Activated CD4-positive, alpha-beta memory T cell treated with anti-CD3 and anti-CD28 coated beads, Interleukin-2, amount 10 ng/mL, durations not matched to agents 7 days and 5 days (primary cell): ENCODE data around the gene MPI. TPM values are rescaled to one million over a fixed set of nuclear protein-coding genes. Genes with fewer than 3 reads are reported as not detected.

Experiments used
- CTCF ChIA-PET: fragments of 350-600 bp; sonication (Branson Sonifier 250); formaldehyde crosslinking; loops from one replicate; lab custom pipeline; 2021; ENCODE audit warnings: antibody characterized with exemption, inconsistent platforms; lab: Charles Lee
- POLR2A ChIA-PET: fragments of 350-600 bp; sonication (Branson Sonifier 250); formaldehyde crosslinking; loops from one replicate; lab custom pipeline; 2021; ENCODE audit warnings: antibody characterized with exemption; lab: Charles Lee
- DNase-seq: peaks from one replicate; pipeline ENCODE4 v3.0.0-alpha.2; 2020
- H3K27ac Mint-ChIP-seq: one replicate; pipeline ENCODE4 v1.8.0; 2021; ENCODE audit warnings: mild to moderate bottlenecking, mixed read lengths
- H3K27me3 Mint-ChIP-seq: one replicate; pipeline ENCODE4 v1.8.0; 2021; ENCODE audit warnings: mixed read lengths
- H3K36me3 Mint-ChIP-seq: one replicate; pipeline ENCODE4 v1.8.0; 2021; ENCODE audit warnings: low read depth, mixed read lengths
- H3K4me1 Mint-ChIP-seq: one replicate; pipeline ENCODE4 v1.8.0; 2021; ENCODE audit warnings: mixed read lengths
- H3K4me3 Mint-ChIP-seq: one replicate; pipeline ENCODE4 v1.8.0; 2021; ENCODE audit warnings: mild to moderate bottlenecking, mixed read lengths
- H3K9me3 Mint-ChIP-seq: one replicate; pipeline ENCODE4 v1.8.0; 2021; ENCODE audit warnings: mixed read lengths
- total RNA-seq, 2 experiments: library from RNA; stranded (reverse); gene quantifications; one replicate each; pipeline ENCODE4 v1.2.3, GENCODE V29; 2021

MPI gene
- total RNA-seq, 2 experiments from 2014 or later: 82.8 to 92.9 TPM

GRCh38 chr15:74865316-74865715 is 24.5 kb upstream of the MPI start:
- ChIA-PET CTCF (interaction anchor here (0.6 to 1.2 kb wide), 3 partner anchors 9 to 97 kb away, joined by 3 to 4 read pairs (median 3); no protein-coding TSS in a partner anchor), POLR2A (interaction anchor here (1.4 to 2.0 kb wide), 2 partner anchors 8 to 41 kb away, joined by 4 to 6 read pairs; partner anchors contain the start of genes FAM219B and SCAMP2)
- no peaks in the 10 kb centered on the region for H3K27me3 Mint-ChIP-seq
- peaks cover 74% of the 10 kb centered on the region for H3K4me1 Mint-ChIP-seq
- DNase-seq: no peak
- no peak overlapping the region for H3K4me3 Mint-ChIP-seq
- peak overlapping the region; percentile 69 for H3K27ac Mint-ChIP-seq
- no peaks in the 10 kb centered on the region for H3K9me3 Mint-ChIP-seq
- peaks cover 51% of the 10 kb centered on the region for H3K36me3 Mint-ChIP-seq

GRCh38 chr15:74866090-74866489 is 23.8 kb upstream of the MPI start:
- H3K4me1 Mint-ChIP-seq: peaks cover 82% of the 10 kb centered on the region
- ChIA-PET POLR2A (interaction anchor here (2.9 to 5.7 kb wide), 3 partner anchors 8 to 26 kb away, joined by 19 to 110 read pairs (median 66); partner anchors contain the start of genes MPI and ULK3), CTCF (interaction anchor here (0.6 to 1.2 kb wide), 2 partner anchors 35 to 36 kb away, joined by 4 to 7 read pairs; no protein-coding TSS in a partner anchor)
- no peak overlapping the region for H3K4me3 Mint-ChIP-seq
- no peaks in the 10 kb centered on the region for H3K9me3 Mint-ChIP-seq
- no peak for DNase-seq
- H3K27ac Mint-ChIP-seq: peak overlapping the region; percentile 63
- H3K36me3 Mint-ChIP-seq: peaks cover 57% of the 10 kb centered on the region
- no peaks in the 10 kb centered on the region for H3K27me3 Mint-ChIP-seq

GRCh38 chr15:74867466-74868038 is 22.3 kb upstream of the MPI start:
- peak overlapping the region; percentile 50 for H3K4me3 Mint-ChIP-seq

GRCh38 chr15:74868059-74868458 is 21.8 kb upstream of the MPI start:
- H3K27ac Mint-ChIP-seq: peak overlapping the region; percentile 97
- no peaks in the 10 kb centered on the region for H3K9me3 Mint-ChIP-seq
- peak; percentile 34 for DNase-seq
- ChIA-PET POLR2A (interaction anchor here (0.7 to 8.6 kb wide), 10 partner anchors 10 to 97 kb away, joined by 3 to 121 read pairs (median 12); partner anchors contain the start of genes COX5A, FAM219B, MPI and ULK3), CTCF (interaction anchor here (0.6 to 8.7 kb wide), 4 partner anchors 26 to 125 kb away, joined by 3 to 111 read pairs (median 14); no protein-coding TSS in a partner anchor)
- H3K4me3 Mint-ChIP-seq: peak overlapping the region; percentile 50
- H3K27me3 Mint-ChIP-seq: no peaks in the 10 kb centered on the region
- H3K4me1 Mint-ChIP-seq: peaks cover 88% of the 10 kb centered on the region
- H3K36me3 Mint-ChIP-seq: peaks cover 67% of the 10 kb centered on the region

More at GRCh38 chr15:74867466-74868038, 22.3 kb upstream of the MPI start:
- ChIA-PET CTCF (interaction anchor here (0.6 to 8.7 kb wide), 7 partner anchors 16 to 125 kb away, joined by 3 to 111 read pairs (median 4); no protein-coding TSS in a partner anchor), POLR2A (interaction anchor here (0.7 to 8.6 kb wide), 10 partner anchors 9 to 96 kb away, joined by 3 to 121 read pairs (median 12); partner anchors contain the start of genes COX5A, FAM219B, MPI and ULK3)
- Mint-ChIP-seq H3K9me3 (no peaks in the 10 kb centered on the region), H3K36me3 (peaks cover 63% of the 10 kb centered on the region), H3K27ac (peak overlapping the region; percentile 97), H3K4me1 (peaks cover 88% of the 10 kb centered on the region), H3K27me3 (no peaks in the 10 kb centered on the region)
- no peak for DNase-seq

GRCh38 chr15:74869372-74869725 is 20.5 kb upstream of the MPI start:
- Mint-ChIP-seq H3K27me3 (no peaks in the 10 kb centered on the region), H3K4me1 (peaks cover 85% of the 10 kb centered on the region), H3K9me3 (no peaks in the 10 kb centered on the region), H3K27ac (peak overlapping the region; percentile 97), H3K36me3 (peaks cover 60% of the 10 kb centered on the region), H3K4me3 (peak overlapping the region; percentile 92)
- CTCF ChIA-PET: interaction anchor here (0.6 to 8.7 kb wide), 19 partner anchors 9 to 238 kb away, joined by 3 to 111 read pairs (median 4); partner anchors contain the start of genes FAM219B and ULK3
- no peak for DNase-seq
- POLR2A ChIA-PET: interaction anchor here (0.7 to 8.6 kb wide), 28 partner anchors 8 to 585 kb away, joined by 3 to 121 read pairs (median 6); partner anchors contain the start of genes ARID3B, C15orf39, COX5A and FAM219B

GRCh38 chr15:74869726-74870407 is 20.0 kb upstream of the MPI start:
- ChIA-PET CTCF (interaction anchor here (0.6 to 8.7 kb wide), 23 partner anchors 10 to 238 kb away, joined by 3 to 111 read pairs (median 4); partner anchors contain the start of genes FAM219B, MPI and ULK3), POLR2A (interaction anchor here (0.7 to 8.6 kb wide), 31 partner anchors 8 to 584 kb away, joined by 3 to 121 read pairs (median 6); partner anchors contain the start of genes ARID3B, C15orf39, COX5A and CSK)
- peak; percentile 75 for DNase-seq
- peaks cover 56% of the 10 kb centered on the region for H3K36me3 Mint-ChIP-seq
- no peaks in the 10 kb centered on the region for H3K27me3 Mint-ChIP-seq
- H3K4me3 Mint-ChIP-seq: peak overlapping the region; percentile 92
- peaks cover 80% of the 10 kb centered on the region for H3K4me1 Mint-ChIP-seq
- H3K9me3 Mint-ChIP-seq: no peaks in the 10 kb centered on the region
- peak overlapping the region; percentile 97 for H3K27ac Mint-ChIP-seq

- ChIA-PET POLR2A (interaction anchor here (1.0 to 8.6 kb wide), 27 partner anchors 9 to 584 kb away, joined by 3 to 121 read pairs (median 6); partner anchors contain the start of genes C15orf39, COX5A, CSK and FAM219B), CTCF (interaction anchor here (0.9 to 8.7 kb wide), 20 partner anchors 11 to 239 kb away, joined by 3 to 111 read pairs (median 4); partner anchors contain the start of genes FAM219B, MPI and ULK3)
- H3K27me3 Mint-ChIP-seq: no peaks in the 10 kb centered on the region
- peaks cover 53% of the 10 kb centered on the region for H3K36me3 Mint-ChIP-seq
- H3K27ac Mint-ChIP-seq: peak overlapping the region; percentile 97
- H3K4me1 Mint-ChIP-seq: peaks cover 74% of the 10 kb centered on the region
- no peak for DNase-seq
- H3K4me3 Mint-ChIP-seq: peak overlapping the region; percentile 92
- peaks cover 2% of the 10 kb centered on the region for H3K9me3 Mint-ChIP-seq
These were observed 19.2 kb upstream of the MPI start for GRCh38 chr15:74870436-74871215.

- DNase-seq: no peak
- H3K9me3 Mint-ChIP-seq: peaks cover 2% of the 10 kb centered on the region
- peaks cover 35% of the 10 kb centered on the region for H3K36me3 Mint-ChIP-seq
- H3K4me3 Mint-ChIP-seq: peak overlapping the region; percentile 92
- H3K4me1 Mint-ChIP-seq: peaks cover 54% of the 10 kb centered on the region
- ChIA-PET POLR2A (interaction anchor here (0.7 to 8.6 kb wide), 12 partner anchors 8 to 95 kb away, joined by 3 to 121 read pairs (median 10); partner anchors contain the start of genes COX5A, FAM219B and MPI), CTCF (interaction anchor here (1.0 to 8.7 kb wide), 5 partner anchors 10 to 85 kb away, joined by 4 to 111 read pairs (median 5); no protein-coding TSS in a partner anchor)
- peak overlapping the region; percentile 97 for H3K27ac Mint-ChIP-seq
- peaks cover 3% of the 10 kb centered on the region for H3K27me3 Mint-ChIP-seq
These were observed 17.2 kb upstream of the MPI start for GRCh38 chr15:74872702-74873035.

- POLR2A ChIA-PET: interaction anchor here (0.7 to 8.6 kb wide), 12 partner anchors 9 to 96 kb away, joined by 3 to 121 read pairs (median 6); partner anchors contain the start of genes COX5A, FAM219B and MPI
- H3K4me3 Mint-ChIP-seq: peak within 1 kb of the TSS; percentile 92
- H3K4me1 Mint-ChIP-seq: peaks cover 48% of the 10 kb centered on the region
- H3K27me3 Mint-ChIP-seq: peaks cover 3% of the 10 kb centered on the region
- CTCF ChIA-PET: interaction anchor here (1.1 to 8.7 kb wide), 5 partner anchors 10 to 86 kb away, joined by 3 to 111 read pairs (median 5); no protein-coding TSS in a partner anchor
- peak; percentile 92 for DNase-seq
- peaks cover 29% of the 10 kb centered on the region for H3K36me3 Mint-ChIP-seq
- H3K9me3 Mint-ChIP-seq: peaks cover 2% of the 10 kb centered on the region
- H3K27ac Mint-ChIP-seq: peak within 1 kb of the TSS; percentile 97
These were observed 16.6 kb upstream of the MPI start, which contains the start of gene SCAMP2 for GRCh38 chr15:74873036-74873755. TSS of gene SCAMP2 (minus strand) at chr15:74873365. CDS start at chr15:74873255, 110 bp downstream.

- ChIA-PET POLR2A (interaction anchor here (0.7 to 8.6 kb wide), 10 partner anchors 9 to 93 kb away, joined by 3 to 121 read pairs (median 10); partner anchors contain the start of genes COX5A, CSK, FAM219B and MPI), CTCF (interaction anchor here (1.1 to 8.7 kb wide), 5 partner anchors 9 to 87 kb away, joined by 3 to 111 read pairs (median 5); no protein-coding TSS in a partner anchor)
- peaks cover 41% of the 10 kb centered on the region for H3K4me1 Mint-ChIP-seq
- peak overlapping the region; percentile 92 for H3K4me3 Mint-ChIP-seq
- peaks cover 24% of the 10 kb centered on the region for H3K36me3 Mint-ChIP-seq
- peak overlapping the region; percentile 87 for H3K27ac Mint-ChIP-seq
- peaks cover 2% of the 10 kb centered on the region for H3K9me3 Mint-ChIP-seq
- peaks cover 3% of the 10 kb centered on the region for H3K27me3 Mint-ChIP-seq
- peak; percentile 34 for DNase-seq
These were observed 16.0 kb upstream of the MPI start for GRCh38 chr15:74873756-74874424.
